KMS-11 (cell line): ENCODE data around the gene SNX3.
"Not testable (repeated sequence)": the region's sequence is repeated elsewhere in the genome, so short reads cannot be mapped to it uniquely, and the experiment has no call there.

Experiments
- H2AFZ ChIP-seq: fragments of 200-600 bp; sonication (generic); 2 replicates; pipeline ENCODE4 v1.6.1; 2016; ENCODE audit warnings: antibody characterized with exemption, mixed run types, low read depth
- H3K27ac ChIP-seq: fragments of 200-600 bp; sonication (generic); 2 replicates; pipeline ENCODE4 v1.6.1; 2016; ENCODE audit warnings: mild to moderate bottlenecking, mixed run types
- H3K27me3 ChIP-seq: fragments of 200-600 bp; sonication (generic); 2 replicates; pipeline ENCODE4 v1.6.1; 2017; ENCODE audit warnings: mild to moderate bottlenecking, low read depth, mixed run types, moderate library complexity; ENCODE audit not compliant: insufficient read depth
- H3K36me3 ChIP-seq: fragments of 200-600 bp; sonication (generic); 2 replicates; pipeline ENCODE4 v1.6.1; 2017; ENCODE audit warnings: mild to moderate bottlenecking, mixed run types; ENCODE audit not compliant: insufficient read depth
- H3K4me1 ChIP-seq: fragments of 200-600 bp; sonication (generic); 2 replicates; pipeline ENCODE4 v1.6.1; 2016; ENCODE audit warnings: mild to moderate bottlenecking, low read depth, mixed run types; ENCODE audit not compliant: poor library complexity, severe bottlenecking
- H3K4me2 ChIP-seq: fragments of 200-600 bp; sonication (generic); 2 replicates; pipeline ENCODE4 v1.7.0; 2016; ENCODE audit warnings: mild to moderate bottlenecking, mixed run types
- H3K4me3 ChIP-seq: fragments of 200-600 bp; sonication (generic); IDR thresholded peaks from 2 replicates; pipeline ENCODE4 v1.6.1; 2017; ENCODE audit warnings: low read depth, low read length, mixed read lengths; ENCODE audit not compliant: insufficient read depth
- H3K79me2 ChIP-seq: fragments of 200-600 bp; sonication (generic); 2 replicates; pipeline ENCODE4 v1.6.1; 2016; ENCODE audit warnings: low read depth, mixed run types; ENCODE audit not compliant: insufficient read depth
- H3K9ac ChIP-seq: fragments of 200-600 bp; sonication (generic); 2 replicates; pipeline ENCODE4 v1.6.1; 2016; ENCODE audit warnings: mild to moderate bottlenecking, mixed run types
- H4K20me1 ChIP-seq: fragments of 200-600 bp; sonication (generic); 2 replicates; pipeline ENCODE4 v1.6.1; 2016; ENCODE audit warnings: mild to moderate bottlenecking, mixed run types; ENCODE audit not compliant: insufficient read depth
- TF ChIP-seq, protein P1 (sequence below): fragments of 200-600 bp; sonication (generic); conservative IDR thresholded peaks from 2 replicates; pipeline ENCODE4 v1.6.1; 2017; ENCODE audit warnings: low read depth, mild to moderate bottlenecking, antibody characterized with exemption, low read length, moderate library complexity, mixed read lengths

The SNX3 gene

DNA sequence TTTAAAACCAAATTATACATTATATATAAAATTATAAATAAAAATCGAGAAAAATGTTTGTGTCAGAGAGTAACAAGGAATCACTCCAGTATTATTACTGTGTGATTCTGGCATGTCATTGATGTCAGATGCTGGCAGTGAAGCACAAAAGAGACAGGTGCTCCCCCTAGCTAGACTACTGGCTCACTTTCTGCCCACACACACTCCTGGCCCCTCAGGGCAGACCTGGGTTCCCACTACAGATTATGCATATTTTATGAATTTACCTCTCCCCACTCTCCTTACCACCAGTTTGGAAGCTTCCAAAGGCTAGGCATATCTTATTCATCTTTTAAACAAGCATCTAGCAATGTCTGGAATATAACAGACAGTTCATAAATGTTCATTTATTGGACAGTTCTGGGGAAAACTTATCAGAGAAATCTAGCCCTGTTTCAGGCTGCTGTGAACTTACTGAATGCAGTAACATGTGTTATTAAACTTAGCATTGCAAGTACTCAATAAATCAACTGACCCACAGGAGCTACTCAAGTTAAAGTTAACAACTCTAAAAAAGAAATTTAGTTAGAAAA lies 12.8 kb downstream of the SNX3 start:
- Histone ChIP-seq H3K79me2 (no peaks in the 10 kb centered on the region), H3K36me3 (no peaks in the 10 kb centered on the region), H4K20me1 (no peaks in the 10 kb centered on the region), H2AFZ (no peak overlapping the region), H3K4me3 (no peak overlapping the region), H3K27ac (no peak overlapping the region), H3K27me3 (no peaks in the 10 kb centered on the region), H3K4me2 (no peak overlapping the region), H3K9ac (no peak overlapping the region), H3K4me1 (no peaks in the 10 kb centered on the region)
- TF ChIP-seq, protein P1, sequence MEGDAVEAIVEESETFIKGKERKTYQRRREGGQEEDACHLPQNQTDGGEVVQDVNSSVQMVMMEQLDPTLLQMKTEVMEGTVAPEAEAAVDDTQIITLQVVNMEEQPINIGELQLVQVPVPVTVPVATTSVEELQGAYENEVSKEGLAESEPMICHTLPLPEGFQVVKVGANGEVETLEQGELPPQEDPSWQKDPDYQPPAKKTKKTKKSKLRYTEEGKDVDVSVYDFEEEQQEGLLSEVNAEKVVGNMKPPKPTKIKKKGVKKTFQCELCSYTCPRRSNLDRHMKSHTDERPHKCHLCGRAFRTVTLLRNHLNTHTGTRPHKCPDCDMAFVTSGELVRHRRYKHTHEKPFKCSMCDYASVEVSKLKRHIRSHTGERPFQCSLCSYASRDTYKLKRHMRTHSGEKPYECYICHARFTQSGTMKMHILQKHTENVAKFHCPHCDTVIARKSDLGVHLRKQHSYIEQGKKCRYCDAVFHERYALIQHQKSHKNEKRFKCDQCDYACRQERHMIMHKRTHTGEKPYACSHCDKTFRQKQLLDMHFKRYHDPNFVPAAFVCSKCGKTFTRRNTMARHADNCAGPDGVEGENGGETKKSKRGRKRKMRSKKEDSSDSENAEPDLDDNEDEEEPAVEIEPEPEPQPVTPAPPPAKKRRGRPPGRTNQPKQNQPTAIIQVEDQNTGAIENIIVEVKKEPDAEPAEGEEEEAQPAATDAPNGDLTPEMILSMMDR, result no peak

DNA sequence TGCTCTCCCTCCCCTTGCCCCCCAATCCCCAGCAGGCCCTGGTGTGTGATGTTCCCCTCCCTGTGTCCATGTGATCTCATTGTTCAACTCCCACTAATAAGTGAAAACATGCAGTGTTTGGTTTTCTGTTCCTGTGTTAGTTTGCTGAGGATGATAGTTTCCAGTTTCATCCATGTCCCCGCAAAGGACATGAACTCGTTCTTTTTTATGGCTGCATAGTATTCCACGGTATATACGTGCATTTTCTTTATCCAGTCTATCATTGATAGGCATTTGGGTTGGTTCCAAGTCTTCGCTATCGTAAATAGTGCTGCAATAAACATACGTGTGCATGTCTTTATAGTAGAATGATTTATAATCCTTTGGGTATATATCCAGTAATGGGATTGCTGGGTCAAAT lies 15.7 kb downstream of the SNX3 start:
- H3K4me3 ChIP-seq, H4K20me1 ChIP-seq, H3K4me2 ChIP-seq, H3K4me1 ChIP-seq, H2AFZ ChIP-seq, H3K36me3 ChIP-seq, H3K9ac ChIP-seq, H3K27ac ChIP-seq, H3K79me2 ChIP-seq, H3K27me3 ChIP-seq: not testable (repeated sequence)

DNA sequence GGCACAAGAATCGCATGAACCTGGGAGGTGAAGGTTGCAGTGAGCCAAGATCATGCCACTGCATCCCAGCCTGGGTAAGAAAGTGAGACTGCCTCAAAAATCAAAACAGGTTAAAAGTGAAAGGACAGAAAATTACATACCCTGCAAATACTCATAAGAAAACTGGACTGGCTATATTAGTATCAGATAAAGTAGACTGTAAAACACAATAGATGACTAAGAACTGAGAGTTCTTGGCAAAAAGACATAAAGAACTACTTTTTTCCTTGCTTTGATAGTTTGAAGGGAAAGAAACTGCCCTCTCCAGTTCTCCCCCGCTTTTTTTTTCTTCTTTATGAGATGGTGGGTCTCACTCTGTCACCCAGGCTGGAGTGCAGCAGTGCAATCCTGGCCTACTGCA lies 17.0 kb downstream of the SNX3 start:
- no peak overlapping the region for H3K9ac ChIP-seq
- H3K4me3 ChIP-seq, result no peak overlapping the region
- TF ChIP-seq, protein P1, result no peak
- no peak overlapping the region for H2AFZ ChIP-seq
- no peaks in the 10 kb centered on the region for H3K4me1 ChIP-seq
- no peak overlapping the region for H3K4me2 ChIP-seq
- H3K27ac ChIP-seq, result no peak overlapping the region
- H3K27me3 ChIP-seq, result no peaks in the 10 kb centered on the region
- no peaks in the 10 kb centered on the region for H4K20me1 ChIP-seq
- H3K36me3 ChIP-seq, result no peaks in the 10 kb centered on the region
- H3K79me2 ChIP-seq, result no peaks in the 10 kb centered on the region

DNA sequence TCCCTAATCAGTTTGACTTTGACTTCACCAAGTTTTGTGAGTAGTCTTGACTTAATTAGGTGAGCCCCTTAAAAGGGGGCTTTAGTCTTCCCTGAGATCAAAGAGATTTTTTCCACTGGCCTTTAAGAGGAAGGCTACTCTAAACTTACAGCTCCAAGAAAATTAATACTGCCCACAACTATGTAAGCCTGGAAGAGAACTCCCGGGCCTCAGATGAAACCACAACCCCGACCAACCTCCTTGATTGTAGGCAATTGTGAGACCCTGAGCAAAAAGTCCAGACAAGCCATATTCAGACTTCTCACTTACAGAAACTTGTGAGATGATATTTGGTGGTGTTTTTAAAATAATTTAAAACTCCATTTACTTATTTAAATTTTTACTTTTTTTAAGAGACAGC lies 18.1 kb downstream of the SNX3 start:
- TF ChIP-seq, protein P1, result no peak
- H3K79me2 ChIP-seq, result no peaks in the 10 kb centered on the region
- H3K27me3 ChIP-seq, result no peaks in the 10 kb centered on the region
- H3K9ac ChIP-seq, result no peak overlapping the region
- no peaks in the 10 kb centered on the region for H3K4me1 ChIP-seq
- H3K4me3 ChIP-seq, result no peak overlapping the region
- H3K36me3 ChIP-seq, result no peaks in the 10 kb centered on the region
- H3K27ac ChIP-seq, result no peak overlapping the region
- H2AFZ ChIP-seq, result no peak overlapping the region
- no peak overlapping the region for H3K4me2 ChIP-seq
- no peaks in the 10 kb centered on the region for H4K20me1 ChIP-seq

DNA sequence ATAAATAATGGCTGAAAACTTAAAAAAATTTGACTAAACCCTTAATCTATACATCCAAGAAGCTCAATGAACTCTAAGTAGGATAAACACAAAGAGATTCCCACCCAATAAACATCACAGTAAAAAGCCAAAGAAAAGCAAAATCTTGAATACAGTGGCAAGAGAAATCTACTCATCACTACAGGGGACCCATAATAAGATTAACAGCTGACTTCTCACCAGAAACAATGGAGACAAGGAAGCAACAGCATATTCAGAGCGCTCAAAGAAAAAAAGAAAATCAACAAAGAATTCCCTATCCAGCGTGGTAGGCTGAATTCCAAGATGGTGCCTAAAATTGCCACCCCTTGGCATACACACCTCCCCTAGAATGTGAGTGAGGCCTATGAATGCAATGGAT lies 18.6 kb downstream of the SNX3 start:
- no peak overlapping the region for H3K4me2 ChIP-seq
- H3K4me3 ChIP-seq, result no peak overlapping the region
- no peaks in the 10 kb centered on the region for H3K36me3 ChIP-seq
- H3K27me3 ChIP-seq, result no peaks in the 10 kb centered on the region
- TF ChIP-seq, protein P1, result no peak
- H3K79me2 ChIP-seq, result no peaks in the 10 kb centered on the region
- H3K9ac ChIP-seq, result no peak overlapping the region
- H4K20me1 ChIP-seq, result no peaks in the 10 kb centered on the region
- no peaks in the 10 kb centered on the region for H3K4me1 ChIP-seq
- no peak overlapping the region for H3K27ac ChIP-seq
- no peak overlapping the region for H2AFZ ChIP-seq
